ENCODE measurements around the gene TMEM45B.
"Not testable (repeated sequence)": the region's sequence is repeated elsewhere in the genome, so short reads cannot be mapped to it uniquely, and the experiment has no call there.

TMEM45B gene

GRCh38 chr11:129769059-129769458 lies 46.6 kb upstream of the TMEM45B start:
- H3K4me3 ChIP-seq (ENCODE audit: low read length), result no peak overlapping the region
- H3K4me2 ChIP-seq (ENCODE audit: low read length), result no peak overlapping the region
- H3K27ac ChIP-seq (ENCODE audit: low read length), result no peak overlapping the region
- no peaks in the 10 kb centered on the region for H3K79me2 ChIP-seq (ENCODE audit: low read length)
- no peaks in the 10 kb centered on the region for H3K27me3 ChIP-seq (ENCODE audit: low read depth, low read length)
- H3K36me3 ChIP-seq (replicated peaks; ENCODE audit: low read depth, low read length), result no peaks in the 10 kb centered on the region
- H3K4me1 ChIP-seq (ENCODE audit: low read length), result no peaks in the 10 kb centered on the region
- H3K9ac ChIP-seq (ENCODE audit: low read length), result no peak overlapping the region
- no peak overlapping the region for H2AFZ ChIP-seq (ENCODE audit: low read depth, low read length)
- H3K9me3 ChIP-seq (ENCODE audit: insufficient read depth, low read length), result no peaks in the 10 kb centered on the region
- no peak for TF ChIP-seq CTCF (IDR thresholded peaks at IDR 0.05; ENCODE audit: low read depth, low read length)
- no peak for TF ChIP-seq EZH2phosphoT487 (IDR thresholded peaks at IDR 0.05; ENCODE audit: low read depth)
- H4K20me1 ChIP-seq (ENCODE audit: insufficient read depth, low read length), result no peaks in the 10 kb centered on the region

- H4K20me1 ChIP-seq (ENCODE audit: insufficient read depth, low read length), result no peaks in the 10 kb centered on the region
- no peaks in the 10 kb centered on the region for H3K27me3 ChIP-seq (ENCODE audit: low read depth, low read length)
- no peak overlapping the region for H3K9ac ChIP-seq (ENCODE audit: low read length)
- H3K9me3 ChIP-seq (ENCODE audit: insufficient read depth, low read length), result no peaks in the 10 kb centered on the region
- H3K27ac ChIP-seq (ENCODE audit: low read length), result no peak overlapping the region
- TF ChIP-seq EZH2phosphoT487 (IDR thresholded peaks at IDR 0.05; ENCODE audit: low read depth), result no peak
- TF ChIP-seq CTCF (IDR thresholded peaks at IDR 0.05; ENCODE audit: low read depth, low read length), result no peak
- H2AFZ ChIP-seq (ENCODE audit: low read depth, low read length), result no peak overlapping the region
- H3K4me1 ChIP-seq (ENCODE audit: low read length), result no peaks in the 10 kb centered on the region
- no peak overlapping the region for H3K4me2 ChIP-seq (ENCODE audit: low read length)
- H3K4me3 ChIP-seq (ENCODE audit: low read length), result no peak overlapping the region
- no peaks in the 10 kb centered on the region for H3K79me2 ChIP-seq (ENCODE audit: low read length)
- no peaks in the 10 kb centered on the region for H3K36me3 ChIP-seq (replicated peaks; ENCODE audit: low read depth, low read length)
Measured at GRCh38 chr11:129770993-129771392, 44.7 kb upstream of the TMEM45B start.

- TF ChIP-seq CTCF (IDR thresholded peaks at IDR 0.05; ENCODE audit: low read depth, low read length), result peak; percentile 8; the same call in 1 of the 2 replicates
- H3K27ac ChIP-seq (ENCODE audit: low read length); H4K20me1 ChIP-seq (ENCODE audit: insufficient read depth, low read length); H3K4me2 ChIP-seq (ENCODE audit: low read length); H3K9ac ChIP-seq (ENCODE audit: low read length); H3K4me1 ChIP-seq (ENCODE audit: low read length); H3K36me3 ChIP-seq (replicated peaks; ENCODE audit: low read depth, low read length); H2AFZ ChIP-seq (ENCODE audit: low read depth, low read length); H3K27me3 ChIP-seq (ENCODE audit: low read depth, low read length); H3K79me2 ChIP-seq (ENCODE audit: low read length); H3K9me3 ChIP-seq (ENCODE audit: insufficient read depth, low read length); H3K4me3 ChIP-seq (ENCODE audit: low read length): not testable (repeated sequence)
Measured at GRCh38 chr11:129771456-129771855, 44.2 kb upstream of the TMEM45B start.

- Histone ChIP-seq H3K27me3 (ENCODE audit: low read depth, low read length) (no peaks in the 10 kb centered on the region), H3K4me1 (ENCODE audit: low read length) (no peaks in the 10 kb centered on the region)
- TF ChIP-seq EZH2phosphoT487 (IDR thresholded peaks at IDR 0.05; ENCODE audit: low read depth) (no peak), CTCF (IDR thresholded peaks at IDR 0.05; ENCODE audit: low read depth, low read length) (no peak)
Measured at GRCh38 chr11:129778877-129779276, 36.8 kb upstream of the TMEM45B start.

More at GRCh38 chr11:129778877-129779276, 36.8 kb upstream of the TMEM45B start:
- Histone ChIP-seq H3K9me3 (ENCODE audit: insufficient read depth, low read length) (no peaks in the 10 kb centered on the region), H3K27ac (ENCODE audit: low read length) (no peak overlapping the region), H3K9ac (ENCODE audit: low read length) (no peak overlapping the region), H3K4me3 (ENCODE audit: low read length) (no peak overlapping the region), H2AFZ (ENCODE audit: low read depth, low read length) (no peak overlapping the region), H3K4me2 (ENCODE audit: low read length) (no peak overlapping the region), H3K36me3 (replicated peaks; ENCODE audit: low read depth, low read length) (no peaks in the 10 kb centered on the region), H3K79me2 (ENCODE audit: low read length) (no peaks in the 10 kb centered on the region), H4K20me1 (ENCODE audit: insufficient read depth, low read length) (no peaks in the 10 kb centered on the region)

Data from OCI-LY3 (cell line).